ENCODE data around the gene FAM76B. TPM values are rescaled to one million over a fixed set of nuclear protein-coding genes. Genes with fewer than 3 reads are reported as not detected.

The FAM76B gene
- polyA plus RNA-seq, 3 donors, result 7.8 to 46.6 (median 8.2) TPM

GRCh38 chr11:95829580-95830259, 40.1 kb upstream of the FAM76B start:
- Histone ChIP-seq H3K4me1 (ENCODE audit: control insufficient read depth in 1 of 2, insufficient read depth in 2 of 2, low read length in 2 of 2) (no peaks in the 10 kb centered on the region), H3K27ac (ENCODE audit: low read depth in 1 of 2, low read length in 2 of 2) (no peak overlapping the region), H3K36me3 (replicated peaks in 1 of 2; ENCODE audit: control insufficient read depth in 1 of 2, insufficient read depth in 2 of 2, low read length in 2 of 2) (peaks cover 52 to 96% of the 10 kb centered on the region in 2 donors), H4K20me1 (ENCODE audit: insufficient read depth, low read length) (no peaks in the 10 kb centered on the region), H3K4me3 (replicated peaks in 1 of 3; ENCODE audit: low read depth in 2 of 3, low read length in 3 of 3) (no peak overlapping the region), H3K9ac (ENCODE audit: insufficient read depth, low read length, poor library complexity, severe bottlenecking) (no peak overlapping the region), H3K4me2 (replicated peaks; ENCODE audit: extremely low read depth, low read length, poor library complexity, severe bottlenecking) (no peak overlapping the region), H3K79me2 (ENCODE audit: insufficient read depth, low read length) (no peaks in the 10 kb centered on the region), H3K9me3 (replicated peaks in 1 of 2; ENCODE audit: control insufficient read depth in 1 of 2, insufficient read depth in 1 of 2, low read length in 2 of 2) (no peaks in the 10 kb centered on the region), H3K27me3 (ENCODE audit: control insufficient read depth in 2 of 2, insufficient read depth in 2 of 2, low read length in 2 of 2) (no peaks in the 10 kb centered on the region), H2AFZ (ENCODE audit: insufficient read depth, low read depth, low read length, poor library complexity, severe bottlenecking) (no peak overlapping the region)
- no peaks in the 10 kb centered on the region for H3K27me3 Mint-ChIP-seq (ENCODE audit: low read depth in 3 of 3)
- WGBS (ENCODE audit: insufficient coverage), result no CpG with 5 or more reads among the region's 1 CpG
- H3K9me3 Mint-ChIP-seq, result no peaks in the 10 kb centered on the region
- no peak for DNase-seq
- intact Hi-C loops (cut with micrococcal nuclease), result loop anchor here (10.0 kb wide), 2 partner anchors 565 to 595 kb away; partner anchors contain the start of gene JRKL (in 2 of the 2)
- TF ChIP-seq CTCF (IDR thresholded peaks at IDR 0.05), result no peak
- H3K4me1 Mint-ChIP-seq, result peaks cover 3% of the 10 kb centered on the region
- H3K27ac Mint-ChIP-seq, result peak overlapping the region in 1 of 7 donors; percentile 4
- H3K4me3 Mint-ChIP-seq, result no peak overlapping the region
- peaks cover 51 to 64% of the 10 kb centered on the region in 2 donors for H3K36me3 Mint-ChIP-seq

- DNase-seq, result no peak
- no peaks in the 10 kb centered on the region for H3K9me3 Mint-ChIP-seq
- Histone ChIP-seq H3K36me3 (replicated peaks in 1 of 2; ENCODE audit: control insufficient read depth in 1 of 2, insufficient read depth in 2 of 2, low read length in 2 of 2) (peaks cover 40 to 96% of the 10 kb centered on the region in 2 donors), H3K9me3 (replicated peaks in 1 of 2; ENCODE audit: control insufficient read depth in 1 of 2, insufficient read depth in 1 of 2, low read length in 2 of 2) (no peaks in the 10 kb centered on the region), H4K20me1 (ENCODE audit: insufficient read depth, low read length) (no peaks in the 10 kb centered on the region), H3K27me3 (ENCODE audit: control insufficient read depth in 2 of 2, insufficient read depth in 2 of 2, low read length in 2 of 2) (no peaks in the 10 kb centered on the region), H3K4me1 (ENCODE audit: control insufficient read depth in 1 of 2, insufficient read depth in 2 of 2, low read length in 2 of 2) (no peaks in the 10 kb centered on the region), H3K4me2 (replicated peaks; ENCODE audit: extremely low read depth, low read length, poor library complexity, severe bottlenecking) (no peak overlapping the region), H3K9ac (ENCODE audit: insufficient read depth, low read length, poor library complexity, severe bottlenecking) (no peak overlapping the region), H3K4me3 (replicated peaks in 1 of 3; ENCODE audit: low read depth in 2 of 3, low read length in 3 of 3) (no peak overlapping the region), H2AFZ (ENCODE audit: insufficient read depth, low read depth, low read length, poor library complexity, severe bottlenecking) (no peak overlapping the region), H3K27ac (ENCODE audit: low read depth in 1 of 2, low read length in 2 of 2) (no peak overlapping the region), H3K79me2 (ENCODE audit: insufficient read depth, low read length) (no peaks in the 10 kb centered on the region)
- no CpG with 5 or more reads among the region's 4 CpGs for WGBS (ENCODE audit: insufficient coverage)
- peaks cover 49 to 62% of the 10 kb centered on the region in 2 donors for H3K36me3 Mint-ChIP-seq
- H3K27me3 Mint-ChIP-seq (ENCODE audit: low read depth in 3 of 3), result no peaks in the 10 kb centered on the region
- intact Hi-C loops (cut with micrococcal nuclease), result no loop called here
- H3K27ac Mint-ChIP-seq, result no peak overlapping the region
- no peak overlapping the region for H3K4me3 Mint-ChIP-seq
- TF ChIP-seq CTCF (IDR thresholded peaks at IDR 0.05), result no peak
- peaks cover 3% of the 10 kb centered on the region for H3K4me1 Mint-ChIP-seq
These were observed 38.1 kb upstream of the FAM76B start for GRCh38 chr11:95827696-95828095.
